Activated CD8-positive, alpha-beta T cell treated with anti-CD3 and anti-CD28 coated beads for 36 hours (primary cell): Measurements from ENCODE around the gene SH3BP5L. TPM values are rescaled to one million over a fixed set of nuclear protein-coding genes. Genes with fewer than 3 reads are reported as not detected.
"Not testable (repeated sequence)": the region's sequence is repeated elsewhere in the genome, so short reads cannot be mapped to it uniquely, and the experiment has no call there.

ENCODE experiments used
- ATAC-seq: fragments of 200-7000 bp; cut with Tn5 transposase; one replicate; pipeline ENCODE4 v1.10.0; 2021; ENCODE audit warnings: mild to moderate bottlenecking, moderate library complexity
- CTCF ChIA-PET: fragments of 350-600 bp; sonication (Branson Sonifier 250); formaldehyde crosslinking; loops from one replicate; lab custom pipeline; 2021; ENCODE audit warnings: antibody characterized with exemption; lab: Charles Lee
- POLR2A ChIA-PET: fragments of 350-600 bp; sonication (Branson Sonifier 250); formaldehyde crosslinking; loops from one replicate; lab custom pipeline; 2021; ENCODE audit warnings: antibody characterized with exemption; lab: Charles Lee
- DNase-seq: peaks from one replicate; pipeline ENCODE4 v3.0.0-alpha.2; 2020
- H3K27ac Mint-ChIP-seq: one replicate; pipeline ENCODE4 v1.8.0; 2021; ENCODE audit warnings: mild to moderate bottlenecking, mixed read lengths
- H3K27me3 Mint-ChIP-seq: one replicate; pipeline ENCODE4 v1.8.0; 2021; ENCODE audit warnings: mixed read lengths
- H3K36me3 Mint-ChIP-seq: one replicate; pipeline ENCODE4 v1.8.0; 2021; ENCODE audit warnings: low read depth, mixed read lengths
- H3K4me1 Mint-ChIP-seq: one replicate; pipeline ENCODE4 v1.8.0; 2021; ENCODE audit warnings: low read depth, mixed read lengths
- H3K4me3 Mint-ChIP-seq: one replicate; pipeline ENCODE4 v1.8.0; 2021; ENCODE audit warnings: mild to moderate bottlenecking, moderate library complexity, mixed read lengths
- H3K9me3 Mint-ChIP-seq: one replicate; pipeline ENCODE4 v1.8.0; 2021; ENCODE audit warnings: mixed read lengths
- CTCF ChIP-seq: fragments of 200-600 bp; IDR thresholded peaks from one replicate; pipeline ENCODE4 v1.8.0; 2022; ENCODE audit warnings: antibody characterized with exemption, mild to moderate bottlenecking
- intact Hi-C: fragments of 100-400 bp; cut with micrococcal nuclease; formaldehyde crosslinking; loops from one replicate; pipeline ENCODE4 v1.10.0; 2022
- total RNA-seq, 2 experiments: library from RNA; stranded (reverse); gene quantifications; one replicate each; pipeline ENCODE4 v1.2.3, GENCODE V29; 2021

Gene SH3BP5L
- total RNA-seq, 2 experiments from 2014 or later, result 16.2 to 18.3 TPM

- no peak for TF ChIP-seq CTCF
- Mint-ChIP-seq H3K27me3 (peaks cover 2% of the 10 kb centered on the region), H3K27ac (no peak overlapping the region), H3K36me3 (peaks cover 11% of the 10 kb centered on the region), H3K4me3 (no peak overlapping the region), H3K4me1 (peaks cover 20% of the 10 kb centered on the region), H3K9me3 (no peaks in the 10 kb centered on the region)
- CTCF ChIA-PET, result interaction anchor here (0.8 to 5.5 kb wide), 5 partner anchors 9 to 224 kb away, joined by 3 to 56 read pairs (median 4); partner anchors contain the start of genes SH3BP5L and ZNF692
- ATAC-seq (no peak), DNase-seq (no peak)
- POLR2A ChIA-PET, result interaction anchor here (0.7 to 5.0 kb wide), 7 partner anchors 10 to 89 kb away, joined by 3 to 45 read pairs (median 5); partner anchors contain the start of genes SH3BP5L and ZNF692
- intact Hi-C loops, result no loop called here
Measured at GRCh38 chr1:248837045-248837780, 11.5 kb upstream of the SH3BP5L start.

GRCh38 chr1:248834343-248834940 is 8.7 kb upstream of the SH3BP5L start:
- DNase-seq (peak; percentile 59), ATAC-seq (no peak)
- POLR2A ChIA-PET, result interaction anchor here (1.1 to 1.6 kb wide), 2 partner anchors 20 to 33 kb away, joined by 4 to 5 read pairs; no protein-coding TSS in a partner anchor
- Mint-ChIP-seq H3K4me1 (peaks cover 3% of the 10 kb centered on the region), H3K9me3 (no peaks in the 10 kb centered on the region), H3K27ac (no peak overlapping the region), H3K4me3 (no peak overlapping the region), H3K36me3 (peaks cover 4% of the 10 kb centered on the region), H3K27me3 (peaks cover 2% of the 10 kb centered on the region)
- intact Hi-C loops, result no loop called here
- no peak for TF ChIP-seq CTCF
- CTCF ChIA-PET, result no interaction called here

GRCh38 chr1:248831842-248832241 is 6.1 kb upstream of the SH3BP5L start:
- H3K4me3 Mint-ChIP-seq, result no peak overlapping the region
- intact Hi-C loops, result no loop called here
- no peaks in the 10 kb centered on the region for H3K36me3 Mint-ChIP-seq
- H3K9me3 Mint-ChIP-seq, result no peaks in the 10 kb centered on the region
- no peak overlapping the region for H3K27ac Mint-ChIP-seq
- no peak for TF ChIP-seq CTCF
- ChIA-PET POLR2A (interaction anchor here (0.6 to 1.1 kb wide), 2 partner anchors 18 to 26 kb away, joined by 3 read pairs; no protein-coding TSS in a partner anchor), CTCF (interaction anchor here (1.3 kb wide), 1 partner anchor 27 kb away, joined by 5 read pairs; the partner anchor contains the start of gene ZNF692)
- ATAC-seq (no peak), DNase-seq (no peak)
- peaks cover 3% of the 10 kb centered on the region for H3K4me1 Mint-ChIP-seq
- peaks cover 2% of the 10 kb centered on the region for H3K27me3 Mint-ChIP-seq

DNA sequence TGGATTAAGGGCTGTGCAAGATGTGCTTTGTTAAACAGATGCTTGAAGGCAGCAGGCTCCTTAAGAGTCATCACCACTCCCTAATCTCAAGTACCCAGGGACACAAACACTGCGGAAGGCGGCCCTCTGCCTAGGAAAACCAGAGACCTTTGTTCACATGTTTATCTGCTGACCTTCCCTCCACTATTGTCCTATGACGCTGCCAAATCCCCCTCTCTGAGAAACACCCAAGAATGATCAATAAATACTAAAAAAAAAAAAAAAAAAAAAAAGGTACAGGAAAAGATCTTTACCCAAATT is 5.0 kb upstream of the SH3BP5L start:
- H3K4me3 Mint-ChIP-seq, H3K9me3 Mint-ChIP-seq, CTCF ChIA-PET, DNase-seq, intact Hi-C loops, H3K27me3 Mint-ChIP-seq, POLR2A ChIA-PET, ATAC-seq, H3K27ac Mint-ChIP-seq, H3K4me1 Mint-ChIP-seq, H3K36me3 Mint-ChIP-seq: not testable (repeated sequence)

GRCh38 chr1:248828845-248829244 is 3.1 kb upstream of the SH3BP5L start:
- ChIA-PET CTCF (interaction anchor here (4.6 to 4.8 kb wide), 2 partner anchors 9 to 30 kb away, joined by 18 to 56 read pairs; partner anchors contain the start of genes ZNF672 and ZNF692), POLR2A (interaction anchor here (4.5 kb wide), 1 partner anchor 9 kb away, joined by 45 read pairs; the partner anchor contains the start of gene ZNF672)
- intact Hi-C loops, result no loop called here
- DNase-seq (no peak), ATAC-seq (no peak)
- Mint-ChIP-seq H3K4me3 (no peak overlapping the region), H3K9me3 (no peaks in the 10 kb centered on the region), H3K27ac (peak overlapping the region; percentile 28), H3K4me1 (peaks cover 21% of the 10 kb centered on the region), H3K27me3 (peaks cover 2% of the 10 kb centered on the region), H3K36me3 (peaks cover 6% of the 10 kb centered on the region)
- TF ChIP-seq CTCF, result no peak
